HG02840 (cell line): ENCODE data around the gene ACSL5.

Experiments
- ATAC-seq: cut with Tn5 transposase; IDR thresholded peaks from one replicate; pipeline ENCODE4 v1.9.1; 2021; ENCODE audit warnings: mild to moderate bottlenecking, moderate library complexity, moderate number of reproducible peaks; ENCODE audit not compliant: unreplicated experiment, low FRiP score

The ACSL5 gene

GRCh38 chr10:112373912-112374338, at the start of gene ACSL5:
ACSL5 (plus strand) TSS chr10:112374116; CDS start chr10:112394947, 20,831 bp downstream.
- no peak for ATAC-seq

GRCh38 chr10:112327678-112328077, 46.2 kb upstream of the ACSL5 start:
- ATAC-seq = no peak

- no peak for ATAC-seq
Observed at GRCh38 chr10:112330162-112330561, 43.8 kb upstream of the ACSL5 start.

- no peak for ATAC-seq
Observed at GRCh38 chr10:112330607-112331160, 43.2 kb upstream of the ACSL5 start.

GRCh38 chr10:112332022-112332421, 41.9 kb upstream of the ACSL5 start:
- no peak for ATAC-seq

GRCh38 chr10:112332509-112333228, 41.2 kb upstream of the ACSL5 start:
- no peak for ATAC-seq

- ATAC-seq = no peak
Observed at GRCh38 chr10:112333452-112333851, 40.5 kb upstream of the ACSL5 start.

- ATAC-seq = no peak
Observed at GRCh38 chr10:112335111-112335867, 38.6 kb upstream of the ACSL5 start.

- no peak for ATAC-seq
Observed at GRCh38 chr10:112335868-112336265, 38.0 kb upstream of the ACSL5 start.

GRCh38 chr10:112336556-112337201, 37.2 kb upstream of the ACSL5 start:
- no peak for ATAC-seq

- no peak for ATAC-seq
Observed at GRCh38 chr10:112338957-112339356, 35.0 kb upstream of the ACSL5 start.

GRCh38 chr10:112340601-112341000, 33.3 kb upstream of the ACSL5 start:
- no peak for ATAC-seq

- ATAC-seq = no peak
Observed at GRCh38 chr10:112343056-112343806, 30.7 kb upstream of the ACSL5 start.

- no peak for ATAC-seq
Observed at GRCh38 chr10:112344261-112344660, 29.7 kb upstream of the ACSL5 start.

GRCh38 chr10:112345202-112345601, 28.7 kb upstream of the ACSL5 start:
- ATAC-seq = no peak

- no peak for ATAC-seq
Observed at GRCh38 chr10:112345743-112346142, 28.2 kb upstream of the ACSL5 start.

- ATAC-seq = no peak
Observed at GRCh38 chr10:112346774-112347173, 27.1 kb upstream of the ACSL5 start.

- no peak for ATAC-seq
Observed at GRCh38 chr10:112347709-112348671, 25.9 kb upstream of the ACSL5 start.

GRCh38 chr10:112348759-112349158, 25.2 kb upstream of the ACSL5 start:
- ATAC-seq = no peak
